ENCODE data around the gene HES4. TPM values are rescaled to one million over a fixed set of nuclear protein-coding genes. Genes with fewer than 3 reads are reported as not detected.

HES4 gene
- total and polyA plus RNA-seq, 10 of the 15 experiments (the other 5 are each of a cell fraction or from before 2014, with no cell fraction given), result 0.44 to 1.7 (median 0.85) TPM; not detected in 5

DNA sequence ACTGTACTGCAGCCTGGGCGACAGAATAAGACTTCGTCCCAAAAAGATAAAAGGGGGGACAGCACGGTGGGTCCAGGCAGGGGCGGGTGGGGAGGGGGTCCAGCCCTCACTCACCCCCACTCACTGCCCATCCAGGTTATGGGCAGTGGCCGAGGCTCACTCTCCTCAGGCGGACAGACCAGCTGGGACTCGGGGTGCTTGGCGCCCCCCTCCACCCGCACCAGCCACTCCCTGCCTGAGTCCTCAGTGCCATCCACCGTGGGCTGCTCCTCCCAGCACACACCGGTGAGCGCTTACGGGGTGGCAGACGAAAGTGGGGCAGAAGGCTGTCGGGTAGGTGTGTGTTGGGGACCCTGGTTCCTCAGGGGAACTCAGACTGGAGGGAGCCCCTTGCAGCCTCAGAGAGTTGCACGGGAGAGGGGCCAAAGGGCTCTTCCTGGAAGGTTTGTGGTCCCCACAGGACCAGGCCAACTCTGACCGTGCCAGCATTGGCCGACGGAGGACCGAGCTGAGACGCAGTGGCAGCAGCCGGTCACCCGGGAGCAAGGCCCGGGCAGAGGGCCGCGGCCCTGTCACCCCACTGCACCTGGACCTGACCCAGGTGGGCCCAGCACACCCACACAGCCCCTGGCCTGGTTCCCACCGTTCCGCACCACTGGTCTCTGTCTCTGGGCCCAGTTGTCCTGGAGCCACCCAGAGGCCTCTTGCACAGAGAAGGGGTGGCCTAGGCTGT, 27.0 kb downstream of the HES4 start:
- Histone ChIP-seq H3K79me2 (ENCODE audit: control insufficient read depth, insufficient read depth, low read length) (no peaks in the 10 kb centered on the region), H3K27me3 (replicated peaks in 1 of 2; ENCODE audit: control insufficient read depth in 2 of 2, insufficient read depth in 2 of 2, low read length in 1 of 2) (no peaks in the 10 kb centered on the region), H3K27ac (ENCODE audit: control insufficient read depth, insufficient read depth) (no peak overlapping the region), H4K20me1 (ENCODE audit: control insufficient read depth, insufficient read depth) (no peaks in the 10 kb centered on the region), H3K4me3 (no peak overlapping the region), H3K9ac (ENCODE audit: control insufficient read depth, insufficient read depth, low read length) (no peak overlapping the region), H3K4me2 (ENCODE audit: control insufficient read depth, insufficient read depth) (no peak overlapping the region), H2AFZ (ENCODE audit: control insufficient read depth, low read depth, low read length) (no peak overlapping the region), H3K4me1 (ENCODE audit: control insufficient read depth, insufficient read depth, low read length) (no peaks in the 10 kb centered on the region), H3K9me3 (replicated peaks; ENCODE audit: control insufficient read depth, insufficient read depth, low read length) (no peaks in the 10 kb centered on the region), H3K36me3 (ENCODE audit: control insufficient read depth in 2 of 2, insufficient read depth in 2 of 2, low read length in 1 of 2) (no peaks in the 10 kb centered on the region)
- DNase-seq (ENCODE audit: low read depth, low spot score) (no peak), ATAC-seq (no peak), FAIRE-seq (no peak)
- ChIA-PET POLR2A (no interaction called here), SMC1A (ENCODE audit: uncharacterized antibody, unreplicated experiment) (no interaction called here), CTCF (interaction anchor here (1.3 kb wide), 1 partner anchor 91 kb away, joined by 3 read pairs; no protein-coding TSS in a partner anchor), RAD21 (ENCODE audit: unreplicated experiment) (no interaction called here)
- BruUV-seq (replicated peaks), result no TSS peak
- intact Hi-C loops (cut with micrococcal nuclease; ENCODE audit: unreplicated experiment) (no loop called here), in situ Hi-C loops (cut with MboI) (no loop called here)
- WGBS (ENCODE audit: insufficient coverage, insufficient replicate concordance, low lambda C conversion rate, missing lambda C conversion rate), result 69% methylated on average over 22 of the region's 28 CpGs
- TF ChIP-seq ZNF24 (IDR thresholded peaks at IDR 0.05), result no peak
- TF ChIP-seq LARP7 (IDR thresholded peaks at IDR 0.05), result no peak
- TF ChIP-seq MTA2 (IDR thresholded peaks at IDR 0.05; ENCODE audit: low read depth), result no peak
- TF ChIP-seq, protein P1, sequence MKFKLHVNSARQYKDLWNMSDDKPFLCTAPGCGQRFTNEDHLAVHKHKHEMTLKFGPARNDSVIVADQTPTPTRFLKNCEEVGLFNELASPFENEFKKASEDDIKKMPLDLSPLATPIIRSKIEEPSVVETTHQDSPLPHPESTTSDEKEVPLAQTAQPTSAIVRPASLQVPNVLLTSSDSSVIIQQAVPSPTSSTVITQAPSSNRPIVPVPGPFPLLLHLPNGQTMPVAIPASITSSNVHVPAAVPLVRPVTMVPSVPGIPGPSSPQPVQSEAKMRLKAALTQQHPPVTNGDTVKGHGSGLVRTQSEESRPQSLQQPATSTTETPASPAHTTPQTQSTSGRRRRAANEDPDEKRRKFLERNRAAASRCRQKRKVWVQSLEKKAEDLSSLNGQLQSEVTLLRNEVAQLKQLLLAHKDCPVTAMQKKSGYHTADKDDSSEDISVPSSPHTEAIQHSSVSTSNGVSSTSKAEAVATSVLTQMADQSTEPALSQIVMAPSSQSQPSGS (IDR thresholded peaks at IDR 0.05; ENCODE audit: low read length), result no peak
- TF ChIP-seq POLR2A (IDR thresholded peaks at IDR 0.05; ENCODE audit: low read depth, low read length), result no peak
- TF ChIP-seq CBFB (IDR thresholded peaks at IDR 0.05; ENCODE audit: low read depth), result no peak
- TF ChIP-seq STAT1 (conservative IDR thresholded peaks at IDR 0.05), result no peak
- TF ChIP-seq, protein P2, sequence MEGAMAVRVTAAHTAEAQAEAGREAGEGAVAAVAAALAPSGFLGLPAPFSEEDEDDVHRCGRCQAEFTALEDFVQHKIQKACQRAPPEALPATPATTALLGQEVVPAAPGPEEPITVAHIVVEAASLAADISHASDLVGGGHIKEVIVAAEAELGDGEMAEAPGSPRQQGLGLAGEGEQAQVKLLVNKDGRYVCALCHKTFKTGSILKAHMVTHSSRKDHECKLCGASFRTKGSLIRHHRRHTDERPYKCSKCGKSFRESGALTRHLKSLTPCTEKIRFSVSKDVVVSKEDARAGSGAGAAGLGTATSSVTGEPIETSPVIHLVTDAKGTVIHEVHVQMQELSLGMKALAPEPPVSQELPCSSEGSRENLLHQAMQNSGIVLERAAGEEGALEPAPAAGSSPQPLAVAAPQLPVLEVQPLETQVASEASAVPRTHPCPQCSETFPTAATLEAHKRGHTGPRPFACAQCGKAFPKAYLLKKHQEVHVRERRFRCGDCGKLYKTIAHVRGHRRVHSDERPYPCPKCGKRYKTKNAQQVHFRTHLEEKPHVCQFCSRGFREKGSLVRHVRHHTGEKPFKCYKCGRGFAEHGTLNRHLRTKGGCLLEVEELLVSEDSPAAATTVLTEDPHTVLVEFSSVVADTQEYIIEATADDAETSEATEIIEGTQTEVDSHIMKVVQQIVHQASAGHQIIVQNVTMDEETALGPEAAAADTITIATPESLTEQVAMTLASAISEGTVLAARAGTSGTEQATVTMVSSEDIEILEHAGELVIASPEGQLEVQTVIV (IDR thresholded peaks at IDR 0.05; ENCODE audit: borderline replicate concordance, partially characterized antibody), result no peak
- TF ChIP-seq, protein P3, sequence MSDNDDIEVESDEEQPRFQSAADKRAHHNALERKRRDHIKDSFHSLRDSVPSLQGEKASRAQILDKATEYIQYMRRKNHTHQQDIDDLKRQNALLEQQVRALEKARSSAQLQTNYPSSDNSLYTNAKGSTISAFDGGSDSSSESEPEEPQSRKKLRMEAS (IDR thresholded peaks at IDR 0.05; ENCODE audit: low read depth, low read length), result no peak
- TF ChIP-seq ZNF622 (IDR thresholded peaks at IDR 0.05), result no peak
- no peak for TF ChIP-seq RELA (IDR thresholded peaks at IDR 0.05; ENCODE audit: borderline replicate concordance, partially characterized antibody)
- TF ChIP-seq, protein P4, sequence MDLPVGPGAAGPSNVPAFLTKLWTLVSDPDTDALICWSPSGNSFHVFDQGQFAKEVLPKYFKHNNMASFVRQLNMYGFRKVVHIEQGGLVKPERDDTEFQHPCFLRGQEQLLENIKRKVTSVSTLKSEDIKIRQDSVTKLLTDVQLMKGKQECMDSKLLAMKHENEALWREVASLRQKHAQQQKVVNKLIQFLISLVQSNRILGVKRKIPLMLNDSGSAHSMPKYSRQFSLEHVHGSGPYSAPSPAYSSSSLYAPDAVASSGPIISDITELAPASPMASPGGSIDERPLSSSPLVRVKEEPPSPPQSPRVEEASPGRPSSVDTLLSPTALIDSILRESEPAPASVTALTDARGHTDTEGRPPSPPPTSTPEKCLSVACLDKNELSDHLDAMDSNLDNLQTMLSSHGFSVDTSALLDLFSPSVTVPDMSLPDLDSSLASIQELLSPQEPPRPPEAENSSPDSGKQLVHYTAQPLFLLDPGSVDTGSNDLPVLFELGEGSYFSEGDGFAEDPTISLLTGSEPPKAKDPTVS (IDR thresholded peaks at IDR 0.05; ENCODE audit: low read depth, low read length), result no peak
- no peak for TF ChIP-seq SMAD1 (IDR thresholded peaks at IDR 0.05; ENCODE audit: low read depth, partially characterized antibody)
- TF ChIP-seq NR2F1 (conservative IDR thresholded peaks at IDR 0.05), result no peak
- no peak for TF ChIP-seq MYB (IDR thresholded peaks at IDR 0.05; ENCODE audit: borderline replicate concordance, low read depth, low read length)
- no peak for TF ChIP-seq CHD4 (IDR thresholded peaks at IDR 0.05)

Measured in GM12878 (cell line).